Tibial nerve (tissue), 4 donors: Measurements from ENCODE around the gene C17orf100. TPM values are rescaled to one million over a fixed set of nuclear protein-coding genes. Genes with fewer than 3 reads are reported as not detected.

Source experiments
- DNase-seq, 2 donors: peaks; one replicate each; pipeline ENCODE4 v3.0.0-alpha.2; 2019; ENCODE audit warnings: low spot score in 2 of 2
- H3K27ac ChIP-seq, 4 donors: fragments of 200-600 bp; sonication (generic) in 3 of 4; one replicate each; pipeline ENCODE4 v1.5.1; 2017 to 2019; ENCODE audit warnings: mild to moderate bottlenecking in 1 of 4
- H3K27me3 ChIP-seq, 2 donors: fragments of 200-600 bp; sonication (generic) in 1 of 2; one replicate each; pipeline versions ENCODE4 v1.5.1 to v1.6.0; 2017 to 2019
- H3K36me3 ChIP-seq, 3 donors: fragments of 200-600 bp; sonication (generic); one replicate each; pipeline ENCODE4 v1.5.1; 2018 to 2019
- H3K4me1 ChIP-seq, 4 donors: fragments of 200-600 bp; sonication (generic) in 3 of 4; one replicate each; pipeline ENCODE4 v1.5.1; 2017 to 2019
- H3K4me3 ChIP-seq, 4 donors: fragments of 200-600 bp; sonication (generic) in 3 of 4; one replicate each; pipeline ENCODE4 v1.5.1; 2017 to 2019; ENCODE audit warnings: mild to moderate bottlenecking in 1 of 4, moderate library complexity in 1 of 4
- H3K9me3 ChIP-seq, 4 donors: fragments of 200-600 bp; sonication (generic) in 3 of 4; one replicate each; pipeline ENCODE4 v1.5.1; 2017 to 2019
- CTCF ChIP-seq, 5 experiments: fragments of 200-600 bp in 3 of 5; fragments of 450-650 bp in 2 of 5; sonication (generic) in 3 of 5; IDR thresholded peaks; one replicate each; pipeline ENCODE4 v1.5.1; 2016 to 2019; ENCODE audit warnings: antibody characterized with exemption in 5 of 5, mild to moderate bottlenecking in 3 of 5, moderate library complexity in 2 of 5
- EP300 ChIP-seq, 2 donors: sonication (generic); formaldehyde crosslinking; IDR thresholded peaks; one replicate each; pipeline ENCODE4 v1.6.1; 2017; ENCODE audit warnings: antibody characterized with exemption in 2 of 2, mild to moderate bottlenecking in 1 of 2
- POLR2A ChIP-seq, 2 donors: fragments of 450-650 bp; IDR thresholded peaks; one replicate each; pipeline ENCODE4 v1.6.1; 2017; ENCODE audit warnings: antibody characterized with exemption in 2 of 2, mild to moderate bottlenecking in 2 of 2, moderate library complexity in 2 of 2
- WGBS, 2 donors: methylation state at CpG; one replicate each; pipeline ENCODE4 v1.1.5; 2018; 5-methylcytosine and 5-hydroxymethylcytosine counted together
- total RNA-seq, 4 donors: library from RNA; depleted of rRNA; stranded (reverse); fragments of >200 nt; gene quantifications; one replicate each; pipeline ENCODE4 v1.1.0, GENCODE V29; 2016

The C17orf100 gene
- total RNA-seq, 4 donors from 2014 or later, result 2.1 to 3.9 (median 3.5) TPM; not detected in 1

- no peak for TF ChIP-seq CTCF (IDR thresholded peaks at IDR 0.05)
- no peak for TF ChIP-seq EP300 (IDR thresholded peaks at IDR 0.05)
- TF ChIP-seq POLR2A (IDR thresholded peaks at IDR 0.05), result no peak
- Histone ChIP-seq H3K4me3 (no peak overlapping the region), H3K27me3 (no peaks in the 10 kb centered on the region), H3K27ac (no peak overlapping the region), H3K9me3 (no peaks in the 10 kb centered on the region), H3K36me3 (no peaks in the 10 kb centered on the region), H3K4me1 (no peaks in the 10 kb centered on the region)
- WGBS, 2 donors, result 72 to 81% methylated on average over 2 of the region's 2 CpGs
- no peak for DNase-seq
These were observed 43.5 kb downstream of the C17orf100 start for GRCh38 chr17:6695051-6695450.

DNA sequence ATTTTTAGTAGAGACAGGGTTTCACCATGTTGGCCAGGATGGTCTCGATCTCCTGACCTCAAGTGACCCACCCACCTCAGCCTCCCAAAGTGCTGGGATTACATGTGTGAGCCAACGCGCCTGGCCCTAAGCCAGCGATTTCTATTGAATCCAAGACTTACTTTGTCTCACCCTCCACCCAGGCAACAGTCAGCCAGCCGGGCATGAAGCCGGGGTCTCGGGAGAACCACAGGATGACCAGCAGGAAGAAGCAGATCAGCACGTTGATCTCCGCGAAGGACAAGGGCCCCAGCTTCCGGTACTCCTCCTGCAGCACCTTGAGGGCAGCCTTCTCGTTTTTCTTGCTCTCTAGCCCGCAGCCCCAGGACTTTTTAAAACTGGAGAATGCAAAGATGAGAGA lies 44.0 kb downstream of the C17orf100 start:
- 66 to 83% methylated on average over 13 of the region's 13 CpGs for WGBS, 2 donors
- H3K27ac ChIP-seq, result no peak overlapping the region
- no peaks in the 10 kb centered on the region for H3K27me3 ChIP-seq
- H3K9me3 ChIP-seq, result no peaks in the 10 kb centered on the region
- no peak for TF ChIP-seq CTCF (IDR thresholded peaks at IDR 0.05)
- no peak for TF ChIP-seq EP300 (IDR thresholded peaks at IDR 0.05)
- no peak for TF ChIP-seq POLR2A (IDR thresholded peaks at IDR 0.05)
- DNase-seq, result no peak
- no peaks in the 10 kb centered on the region for H3K4me1 ChIP-seq
- no peak overlapping the region for H3K4me3 ChIP-seq
- no peaks in the 10 kb centered on the region for H3K36me3 ChIP-seq

DNA sequence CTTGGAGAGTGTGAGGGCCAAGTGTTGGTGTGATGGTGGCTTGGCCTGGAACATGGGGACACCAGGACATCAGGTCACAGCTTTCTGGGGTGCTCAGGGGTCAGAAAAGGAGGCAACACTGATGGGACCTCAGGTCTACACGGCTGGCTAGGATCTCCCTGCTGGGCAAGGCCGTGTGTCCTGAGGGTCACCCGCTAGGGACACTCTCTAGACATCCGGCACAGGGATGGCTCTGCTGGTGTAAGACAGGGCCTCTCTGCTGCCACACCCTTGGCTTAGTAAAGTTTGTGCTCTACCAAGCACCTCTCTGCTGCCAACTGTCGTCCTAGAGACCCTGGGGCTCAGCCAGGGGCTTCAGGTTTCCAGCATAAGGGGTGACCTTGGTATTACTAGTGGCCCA lies 45.3 kb downstream of the C17orf100 start:
- no peak for DNase-seq
- Histone ChIP-seq H3K4me3 (no peak overlapping the region), H3K27ac (no peak overlapping the region), H3K27me3 (no peaks in the 10 kb centered on the region), H3K36me3 (no peaks in the 10 kb centered on the region), H3K4me1 (no peaks in the 10 kb centered on the region), H3K9me3 (no peaks in the 10 kb centered on the region)
- TF ChIP-seq CTCF (IDR thresholded peaks at IDR 0.05) (no peak), POLR2A (IDR thresholded peaks at IDR 0.05) (no peak), EP300 (IDR thresholded peaks at IDR 0.05) (no peak)
- 89 to 92% methylated on average over 4 to 5 of the region's 5 CpGs for WGBS, 2 donors

- TF ChIP-seq EP300 (IDR thresholded peaks at IDR 0.05) (no peak), CTCF (IDR thresholded peaks at IDR 0.05) (no peak), POLR2A (IDR thresholded peaks at IDR 0.05) (no peak)
- 73 to 74% methylated on average over 8 to 11 of the region's 11 CpGs for WGBS, 2 donors
- DNase-seq, result no peak
These were observed 46.4 kb downstream of the C17orf100 start for GRCh38 chr17:6698004-6698403.

GRCh38 chr17:6699997-6700947 lies 48.7 kb downstream of the C17orf100 start:
- TF ChIP-seq EP300 (IDR thresholded peaks at IDR 0.05) (no peak), CTCF (IDR thresholded peaks at IDR 0.05) (no peak), POLR2A (IDR thresholded peaks at IDR 0.05) (no peak)
- Histone ChIP-seq H3K4me1 (no peaks in the 10 kb centered on the region), H3K36me3 (no peaks in the 10 kb centered on the region), H3K9me3 (no peaks in the 10 kb centered on the region), H3K4me3 (no peak overlapping the region), H3K27ac (no peak overlapping the region), H3K27me3 (no peaks in the 10 kb centered on the region)
- 70 to 75% methylated on average over 15 to 16 of the region's 16 CpGs for WGBS, 2 donors
- DNase-seq, result no peak

More at GRCh38 chr17:6698004-6698403, 46.4 kb downstream of the C17orf100 start:
- no peaks in the 10 kb centered on the region for H3K9me3 ChIP-seq
- no peak overlapping the region for H3K27ac ChIP-seq
- no peaks in the 10 kb centered on the region for H3K27me3 ChIP-seq
- H3K4me1 ChIP-seq, result no peaks in the 10 kb centered on the region
- H3K36me3 ChIP-seq, result no peaks in the 10 kb centered on the region
- H3K4me3 ChIP-seq, result no peak overlapping the region
